OCI-LY1 (cell line): ENCODE measurements around the gene ODF2L.

Experiments used
- H2AFZ ChIP-seq: fragments of 200-600 bp; sonication (generic), shearing (Covaris generic); 2 replicates; pipeline ENCODE4 v1.6.0; 2014; ENCODE audit warnings: antibody characterized with exemption, mild to moderate bottlenecking, low read length
- H3F3A ChIP-seq: fragments of 200-600 bp; sonication (generic), shearing (Covaris generic); 2 replicates; pipeline ENCODE4 v1.6.0; 2014; ENCODE audit warnings: mild to moderate bottlenecking, antibody characterized with exemption, low read length, moderate library complexity; ENCODE audit not compliant: insufficient read depth
- H3K27ac ChIP-seq: fragments of 200-600 bp; sonication (generic); 2 replicates; pipeline ENCODE4 v1.5.1; 2014; ENCODE audit warnings: low read length, mixed run types, mild to moderate bottlenecking, low read depth; ENCODE audit not compliant: poor library complexity, severe bottlenecking
- H3K27me3 ChIP-seq: fragments of 200-600 bp; sonication (generic); 2 replicates; pipeline ENCODE4 v1.6.0; 2014; ENCODE audit warnings: antibody characterized with exemption, mild to moderate bottlenecking, low read length, moderate library complexity; ENCODE audit not compliant: insufficient read depth
- H3K36me3 ChIP-seq: fragments of 200-600 bp; sonication (generic); 2 replicates; pipeline ENCODE4 v1.6.1; 2014; ENCODE audit warnings: mild to moderate bottlenecking, antibody characterized with exemption, low read length, moderate library complexity, mixed read lengths; ENCODE audit not compliant: insufficient read depth
- H3K4me1 ChIP-seq: fragments of 200-600 bp; sonication (generic); 2 replicates; pipeline ENCODE4 v1.5.1; 2014; ENCODE audit warnings: mild to moderate bottlenecking, low read length, moderate library complexity; ENCODE audit not compliant: insufficient read depth, severe bottlenecking
- H3K4me2 ChIP-seq: fragments of 200-600 bp; sonication (generic), shearing (Covaris generic); 2 replicates; pipeline ENCODE4 v1.6.1; 2014; ENCODE audit warnings: low read length
- H3K4me3 ChIP-seq: fragments of 200-600 bp; sonication (generic); 2 replicates; pipeline ENCODE4 v1.5.1; 2014; ENCODE audit warnings: low read length, low read depth, mild to moderate bottlenecking, mixed read lengths; ENCODE audit not compliant: poor library complexity, severe bottlenecking
- H3K79me2 ChIP-seq: fragments of 200-600 bp; shearing (Covaris generic); 2 replicates; pipeline ENCODE4 v1.6.1; 2016; ENCODE audit warnings: mixed run types, low read length, mixed read lengths; ENCODE audit not compliant: insufficient read depth
- H3K9ac ChIP-seq: fragments of 200-600 bp; sonication (generic), shearing (Covaris generic); 2 replicates; pipeline ENCODE4 v1.6.1; 2014; ENCODE audit warnings: mild to moderate bottlenecking, low read length, mixed read lengths
- H3K9me2 ChIP-seq: fragments of 200-600 bp; sonication (generic), shearing (Covaris generic); 2 replicates; pipeline ENCODE4 v1.6.1; 2014; ENCODE audit warnings: low read depth, mild to moderate bottlenecking, low read length, mixed read lengths
- H3K9me3 ChIP-seq: fragments of 200-600 bp; shearing (Covaris generic); 2 replicates; pipeline ENCODE4 v1.6.1; 2014; ENCODE audit warnings: low read length, mixed read lengths
- H4K20me1 ChIP-seq: fragments of 200-600 bp; sonication (generic), shearing (Covaris generic); 2 replicates; pipeline ENCODE4 v1.6.0; 2016; ENCODE audit warnings: mild to moderate bottlenecking, low read length; ENCODE audit not compliant: insufficient read depth
- EZH2 ChIP-seq: fragments of 200-600 bp; sonication (generic), shearing (Covaris generic); IDR thresholded peaks from 2 replicates; pipeline ENCODE4 v1.8.0; 2017; ENCODE audit warnings: borderline replicate concordance, mixed run types, mild to moderate bottlenecking, antibody characterized with exemption, low read length, moderate library complexity, mixed read lengths
- TF ChIP-seq, protein P1 (sequence below): fragments of 200-600 bp; sonication (generic), shearing (Covaris generic); IDR thresholded peaks from 2 replicates; pipeline ENCODE4 v1.5.1; 2017; ENCODE audit warnings: mild to moderate bottlenecking, antibody characterized with exemption, low read length, moderate library complexity, mixed read lengths

Gene ODF2L

DNA sequence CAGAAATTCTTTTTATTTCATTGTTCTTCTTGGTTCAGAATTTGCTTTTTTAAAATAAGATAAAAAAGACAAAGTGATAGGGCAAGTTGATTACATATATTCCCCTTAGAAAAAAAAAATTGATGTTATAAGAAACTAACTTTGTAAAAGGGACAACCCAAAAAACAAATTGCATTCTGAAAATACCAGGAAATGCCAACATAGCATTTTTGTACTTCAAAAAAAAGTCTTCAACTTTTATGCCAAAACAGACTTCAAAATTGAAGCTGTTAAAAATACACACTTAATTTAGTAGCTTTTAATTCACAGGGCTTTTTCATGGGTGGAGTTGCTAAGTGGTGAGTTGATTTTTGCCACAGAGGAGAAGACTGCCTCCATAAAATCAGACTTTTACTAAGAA lies 70.9 kb downstream of the ODF2L start:
- no peaks in the 10 kb centered on the region for H3K9me2 ChIP-seq
- H3F3A ChIP-seq, result no peaks in the 10 kb centered on the region
- H3K36me3 ChIP-seq, result no peaks in the 10 kb centered on the region

DNA sequence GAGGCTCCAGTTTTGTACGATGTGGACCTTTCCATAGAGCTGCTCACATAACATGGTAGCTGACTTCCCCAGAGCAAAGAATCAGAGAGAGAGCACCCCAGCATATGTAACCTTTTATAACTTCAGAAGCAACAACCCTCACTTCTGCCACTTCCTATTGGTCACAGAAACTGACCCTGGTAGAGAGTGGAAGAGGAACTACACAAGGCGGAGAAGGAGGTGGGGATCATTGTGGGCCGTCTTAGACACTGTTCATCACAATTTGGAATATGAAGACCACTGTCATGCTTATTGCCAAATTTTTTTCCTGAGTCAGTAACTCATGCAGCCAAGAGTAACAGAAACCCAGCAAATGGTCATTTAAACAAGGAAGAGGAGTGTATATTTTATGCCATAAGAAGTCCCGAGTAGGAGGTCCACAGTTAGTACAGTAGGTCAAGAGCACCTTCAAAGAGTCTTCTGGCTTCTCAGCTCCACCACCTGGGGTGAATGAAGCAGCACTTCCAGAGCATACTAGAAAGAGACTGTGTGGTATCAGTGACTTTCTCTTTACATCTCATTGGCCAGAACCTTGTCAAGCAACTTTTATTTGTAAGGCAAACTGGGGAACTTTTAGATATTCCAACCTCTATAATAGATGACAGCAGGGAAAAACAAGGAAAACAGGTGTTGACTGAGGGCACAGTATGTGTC lies 71.8 kb downstream of the ODF2L start:
- Histone ChIP-seq H3K79me2 (no peaks in the 10 kb centered on the region), H4K20me1 (no peaks in the 10 kb centered on the region), H3K9me2 (no peaks in the 10 kb centered on the region), H3K9me3 (no peaks in the 10 kb centered on the region), H3K4me2 (no peak overlapping the region), H3K27ac (no peak overlapping the region), H2AFZ (no peak overlapping the region), H3K27me3 (no peaks in the 10 kb centered on the region), H3K36me3 (no peaks in the 10 kb centered on the region), H3F3A (no peaks in the 10 kb centered on the region), H3K9ac (no peak overlapping the region), H3K4me1 (no peaks in the 10 kb centered on the region), H3K4me3 (no peak overlapping the region)
- TF ChIP-seq, protein P1, sequence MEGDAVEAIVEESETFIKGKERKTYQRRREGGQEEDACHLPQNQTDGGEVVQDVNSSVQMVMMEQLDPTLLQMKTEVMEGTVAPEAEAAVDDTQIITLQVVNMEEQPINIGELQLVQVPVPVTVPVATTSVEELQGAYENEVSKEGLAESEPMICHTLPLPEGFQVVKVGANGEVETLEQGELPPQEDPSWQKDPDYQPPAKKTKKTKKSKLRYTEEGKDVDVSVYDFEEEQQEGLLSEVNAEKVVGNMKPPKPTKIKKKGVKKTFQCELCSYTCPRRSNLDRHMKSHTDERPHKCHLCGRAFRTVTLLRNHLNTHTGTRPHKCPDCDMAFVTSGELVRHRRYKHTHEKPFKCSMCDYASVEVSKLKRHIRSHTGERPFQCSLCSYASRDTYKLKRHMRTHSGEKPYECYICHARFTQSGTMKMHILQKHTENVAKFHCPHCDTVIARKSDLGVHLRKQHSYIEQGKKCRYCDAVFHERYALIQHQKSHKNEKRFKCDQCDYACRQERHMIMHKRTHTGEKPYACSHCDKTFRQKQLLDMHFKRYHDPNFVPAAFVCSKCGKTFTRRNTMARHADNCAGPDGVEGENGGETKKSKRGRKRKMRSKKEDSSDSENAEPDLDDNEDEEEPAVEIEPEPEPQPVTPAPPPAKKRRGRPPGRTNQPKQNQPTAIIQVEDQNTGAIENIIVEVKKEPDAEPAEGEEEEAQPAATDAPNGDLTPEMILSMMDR, result no peak
- no peak for TF ChIP-seq EZH2

More for the DNA sequence above, 70.9 kb downstream of the ODF2L start:
- H4K20me1 ChIP-seq, result no peaks in the 10 kb centered on the region
- no peak overlapping the region for H2AFZ ChIP-seq
- no peak overlapping the region for H3K4me2 ChIP-seq
- no peaks in the 10 kb centered on the region for H3K9me3 ChIP-seq
- H3K27me3 ChIP-seq, result no peaks in the 10 kb centered on the region
- no peak overlapping the region for H3K27ac ChIP-seq
- H3K4me3 ChIP-seq, result no peak overlapping the region
- no peaks in the 10 kb centered on the region for H3K4me1 ChIP-seq
- no peaks in the 10 kb centered on the region for H3K79me2 ChIP-seq
- no peak overlapping the region for H3K9ac ChIP-seq
- no peak for TF ChIP-seq EZH2
- TF ChIP-seq, protein P1, result no peak

DNA sequence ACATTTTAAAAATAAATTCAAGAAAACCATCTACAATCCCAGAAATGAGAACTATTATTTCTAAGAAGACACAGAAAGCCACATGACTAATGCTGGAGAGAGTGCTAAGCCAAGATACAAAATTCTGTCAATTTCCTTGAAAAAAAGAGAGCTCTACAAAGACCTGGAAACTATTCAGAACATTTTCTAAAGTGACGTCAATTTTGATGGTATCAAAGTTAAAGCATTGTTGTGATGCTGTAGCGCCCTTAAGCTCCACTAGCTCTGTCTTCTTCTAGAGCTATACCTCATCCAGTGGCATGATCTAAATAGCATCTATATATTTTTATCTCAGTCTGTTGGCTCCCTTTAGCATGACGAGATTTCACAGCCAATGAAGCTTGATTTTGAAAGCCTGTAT lies 73.9 kb downstream of the ODF2L start:
- Histone ChIP-seq H4K20me1 (no peaks in the 10 kb centered on the region), H3K9me3 (no peaks in the 10 kb centered on the region), H3F3A (no peaks in the 10 kb centered on the region), H3K4me2 (no peak overlapping the region), H3K4me3 (no peak overlapping the region), H3K36me3 (no peaks in the 10 kb centered on the region), H3K4me1 (no peaks in the 10 kb centered on the region), H3K79me2 (no peaks in the 10 kb centered on the region), H3K27ac (no peak overlapping the region), H2AFZ (no peak overlapping the region), H3K9me2 (no peaks in the 10 kb centered on the region), H3K27me3 (no peaks in the 10 kb centered on the region), H3K9ac (no peak overlapping the region)
- TF ChIP-seq, protein P1, result no peak
- no peak for TF ChIP-seq EZH2
